Stimulated activated CD8-positive, alpha-beta memory T cell treated with anti-CD3 and anti-CD28 coated beads, Interleukin-4, amount 100 ng/mL, for 1 hour (primary cell): ENCODE results near the gene ITGA11.
A peak's percentile ranks its signal among the peaks of the same experiment; 100 is the strongest.

Experiments
- DNase-seq, 2 donors: peaks; one replicate each; pipeline ENCODE4 v3.0.0-alpha.2; 2020; ENCODE audit warnings: low read depth in 2 of 2, low spot score in 1 of 2

The ITGA11 gene

DNA sequence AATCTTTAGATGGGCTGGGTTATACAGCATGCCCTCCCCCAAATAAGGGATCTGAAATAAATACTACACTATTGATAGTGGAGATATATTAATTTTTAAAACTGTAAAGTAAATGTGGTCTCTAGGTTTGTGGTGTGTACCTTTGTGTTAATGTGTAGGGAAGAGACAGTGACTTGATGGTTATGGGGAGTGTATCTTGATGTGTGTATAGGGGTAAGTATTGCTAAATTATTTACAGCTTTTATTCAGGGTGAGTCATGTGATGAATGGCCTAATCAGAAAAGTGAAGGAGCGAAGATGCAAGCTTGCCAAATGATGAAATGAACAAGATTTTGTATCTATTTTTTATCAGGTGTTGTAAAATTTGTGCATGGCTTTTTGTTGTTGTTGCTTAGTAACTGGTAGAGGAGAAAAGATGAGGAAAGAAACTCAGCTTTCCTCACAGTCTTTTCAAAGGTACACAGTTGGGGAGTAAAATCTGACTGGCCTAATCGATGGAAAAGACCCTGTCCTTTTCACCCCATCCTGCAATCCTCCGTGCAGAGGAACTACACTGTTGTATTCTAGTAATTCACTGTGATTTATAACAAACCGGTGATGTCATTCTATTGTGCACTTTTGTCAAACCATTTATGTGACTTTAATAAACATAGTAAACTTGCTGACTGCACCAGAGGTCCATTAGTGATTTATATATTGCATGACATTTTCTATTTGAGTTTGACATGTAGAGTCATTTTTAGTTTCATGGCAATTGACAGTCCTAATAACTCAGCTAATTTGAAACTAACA lies 136.8 kb downstream of the ITGA11 start:
- DNase-seq, result no peak

DNA sequence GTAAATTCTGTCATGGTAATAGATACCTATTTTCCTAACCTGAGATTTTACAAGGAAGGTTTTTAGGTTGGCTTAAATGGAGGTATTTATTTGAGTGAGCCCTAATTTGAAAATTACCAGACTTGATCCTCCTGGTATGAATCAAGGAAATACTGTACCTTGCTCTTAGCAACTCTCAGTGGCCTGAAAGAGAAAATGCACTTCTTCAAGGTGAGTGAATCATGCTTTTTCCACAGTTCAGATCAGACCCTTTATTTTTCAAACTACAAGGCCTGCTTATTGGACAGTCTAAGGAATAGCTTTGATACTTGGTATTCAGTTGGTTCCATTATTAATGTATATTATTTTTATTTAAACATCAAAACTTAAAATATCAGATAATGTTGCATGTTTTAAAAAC lies 139.0 kb downstream of the ITGA11 start:
- DNase-seq, result no peak

DNA sequence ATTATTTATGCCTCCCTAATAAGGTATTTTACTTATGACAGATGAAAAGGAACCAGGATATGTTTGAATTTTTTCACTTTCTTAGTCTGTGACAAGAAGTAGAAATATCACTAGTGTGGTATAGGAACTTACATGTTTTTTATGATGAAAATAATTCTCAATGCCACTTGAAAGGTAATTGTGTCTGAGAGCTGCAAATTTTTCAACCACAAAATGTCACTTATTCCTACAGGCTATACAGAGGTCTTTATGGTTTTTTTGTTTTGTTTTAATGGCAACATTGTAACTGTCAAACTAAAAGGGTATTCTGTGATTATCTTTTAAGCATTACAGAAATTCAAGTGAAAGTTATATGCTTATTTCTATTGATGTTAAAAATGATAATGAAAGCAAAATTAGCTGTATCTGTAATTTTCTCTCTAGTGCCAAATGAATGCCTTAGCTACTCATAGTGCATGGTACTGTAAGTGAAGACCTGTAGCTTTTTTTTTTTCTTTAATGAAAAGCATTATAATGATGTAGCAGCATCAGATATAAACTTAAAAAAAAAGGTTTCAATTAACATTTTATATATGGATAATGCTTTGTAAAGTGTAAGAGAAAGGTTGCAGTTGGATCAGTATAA lies 139.7 kb downstream of the ITGA11 start:
- no peak for DNase-seq

DNA sequence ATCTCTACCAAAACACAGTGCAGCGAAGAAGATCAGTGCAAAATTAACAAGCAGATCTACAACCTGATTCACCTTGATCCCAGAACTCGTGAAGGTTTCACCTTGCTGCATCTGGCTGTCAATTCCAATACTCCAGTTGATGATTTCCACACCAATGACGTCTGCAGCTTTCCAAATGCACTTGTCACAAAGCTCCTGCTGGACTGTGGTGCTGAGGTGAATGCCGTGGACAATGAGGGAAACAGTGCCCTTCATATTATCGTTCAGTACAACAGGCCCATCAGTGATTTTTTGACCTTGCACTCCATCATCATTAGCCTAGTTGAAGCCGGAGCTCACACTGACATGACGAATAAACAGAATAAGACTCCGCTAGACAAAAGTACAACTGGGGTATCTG lies 141.2 kb downstream of the ITGA11 start:
- no peak for DNase-seq

DNA sequence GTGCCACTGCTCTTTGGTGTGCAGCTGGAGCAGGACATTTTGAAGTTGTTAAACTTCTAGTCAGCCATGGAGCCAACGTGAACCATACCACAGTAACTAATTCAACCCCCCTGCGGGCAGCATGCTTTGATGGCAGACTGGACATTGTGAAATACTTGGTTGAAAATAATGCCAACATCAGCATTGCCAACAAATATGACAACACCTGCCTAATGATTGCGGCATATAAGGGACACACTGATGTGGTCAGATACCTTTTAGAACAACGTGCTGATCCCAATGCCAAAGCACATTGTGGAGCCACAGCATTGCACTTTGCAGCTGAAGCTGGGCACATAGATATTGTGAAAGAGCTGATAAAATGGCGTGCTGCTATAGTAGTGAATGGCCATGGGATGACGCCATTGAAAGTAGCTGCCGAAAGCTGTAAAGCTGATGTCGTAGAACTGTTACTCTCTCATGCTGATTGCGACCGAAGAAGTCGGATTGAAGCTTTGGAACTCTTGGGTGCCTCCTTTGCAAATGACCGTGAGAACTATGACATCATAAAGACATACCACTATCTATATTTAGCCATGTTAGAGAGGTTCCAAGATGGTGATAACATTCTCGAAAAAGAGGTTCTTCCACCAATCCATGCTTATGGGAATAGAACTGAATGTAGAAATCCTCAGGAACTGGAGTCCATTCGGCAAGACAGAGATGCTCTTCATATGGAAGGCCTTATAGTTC lies 142.2 kb downstream of the ITGA11 start:
- no peak for DNase-seq

DNA sequence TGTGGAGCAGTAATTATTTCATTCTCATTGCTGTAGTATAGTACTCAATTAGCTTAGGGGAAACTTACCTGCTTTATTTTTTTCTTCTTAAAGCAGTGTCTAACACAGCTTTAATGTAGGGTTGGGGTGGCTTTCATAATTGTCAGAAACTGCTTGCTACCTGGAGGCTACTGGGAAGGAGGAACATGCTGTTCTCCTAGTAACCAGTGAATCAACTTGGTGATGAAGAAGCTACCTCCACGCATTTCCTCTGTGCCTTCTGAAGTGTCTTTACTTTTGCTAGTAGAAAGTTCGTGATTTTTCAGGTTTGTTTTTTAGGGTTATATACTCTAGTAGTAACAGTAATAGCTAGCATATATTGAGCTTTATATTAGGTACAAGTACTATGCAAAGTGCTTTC lies 142.9 kb downstream of the ITGA11 start:
- no peak for DNase-seq

DNA sequence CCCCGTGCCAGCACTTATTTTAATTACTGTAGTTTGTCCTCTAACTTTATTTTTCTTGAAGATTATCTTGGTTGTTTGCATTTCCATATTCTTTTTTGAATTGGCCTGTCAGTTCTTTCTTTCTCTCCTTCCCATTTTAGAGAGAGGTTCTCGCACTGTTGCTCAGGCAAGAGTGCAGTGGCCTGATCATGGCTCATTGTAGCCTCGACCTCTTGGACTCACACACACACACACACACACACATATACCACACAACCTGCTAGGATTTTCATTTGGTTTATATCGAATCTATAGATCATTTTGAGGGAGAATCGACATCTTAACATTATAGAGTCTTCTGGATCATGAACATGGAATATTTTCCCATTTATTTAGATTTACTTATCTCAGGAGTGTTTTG lies 145.7 kb downstream of the ITGA11 start:
- DNase-seq, result no peak

DNA sequence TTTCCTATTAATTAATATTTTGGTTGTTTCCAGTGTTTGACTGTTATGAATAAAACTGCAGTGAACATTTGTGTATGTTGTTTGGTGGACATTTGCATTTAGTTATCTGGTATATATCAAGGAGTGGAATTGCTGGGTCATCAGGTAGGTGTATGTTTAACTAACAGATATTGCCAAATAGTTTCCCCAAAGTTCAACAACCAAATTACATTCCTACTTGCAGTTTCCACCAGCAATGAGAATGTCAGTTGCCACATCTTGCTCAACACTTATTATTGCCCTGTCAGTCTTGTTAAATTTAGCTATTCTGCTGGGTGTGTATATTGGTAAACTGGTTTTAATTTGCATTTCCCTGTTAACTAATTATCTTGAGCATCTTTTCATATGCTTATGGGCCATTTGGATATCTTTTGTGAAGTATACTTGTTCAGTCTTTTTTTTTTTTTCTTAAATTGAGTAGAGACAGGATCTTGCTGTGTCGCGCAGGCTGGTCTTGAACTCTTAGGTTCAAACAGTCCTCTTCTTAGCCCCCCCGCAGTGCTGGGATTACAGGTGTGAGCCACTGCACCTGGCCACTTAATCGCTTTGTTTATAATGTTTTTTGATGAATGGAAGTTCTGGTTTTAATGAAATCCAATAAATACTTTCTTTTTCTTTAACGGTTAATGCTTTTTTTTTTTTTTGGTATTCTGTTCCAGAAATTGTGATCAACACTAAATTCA lies 146.5 kb downstream of the ITGA11 start:
- DNase-seq, result no peak

DNA sequence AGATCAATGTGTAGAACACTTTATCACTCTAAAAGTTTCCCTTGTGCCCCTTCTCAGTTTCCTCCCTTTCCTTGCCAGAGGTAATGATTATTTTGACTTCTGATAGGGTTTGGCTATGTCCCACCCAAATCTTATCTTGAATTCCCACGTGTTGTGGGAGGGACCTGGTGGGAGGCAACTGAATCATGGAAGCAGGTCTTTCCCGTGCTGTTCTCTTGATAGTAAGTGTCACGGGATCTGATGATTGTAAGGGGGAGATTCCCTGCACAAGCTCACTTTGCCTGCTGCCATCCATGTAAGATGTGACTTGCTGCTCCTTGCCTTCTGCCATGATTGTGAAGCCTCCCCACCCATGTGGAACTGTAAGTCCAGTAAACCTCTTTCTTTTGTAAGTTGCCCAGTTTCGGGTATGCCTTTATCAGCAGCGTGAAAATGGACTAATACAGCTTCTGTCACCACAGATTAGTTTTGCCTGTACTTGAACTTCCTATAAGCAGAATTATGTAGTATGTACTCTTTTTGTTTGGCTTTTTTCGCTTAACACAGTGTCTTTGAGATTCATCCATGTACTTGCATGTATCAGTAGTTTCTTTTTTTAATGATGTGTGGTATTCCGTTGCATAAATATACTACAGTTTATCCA lies 147.2 kb downstream of the ITGA11 start:
- no peak for DNase-seq

DNA sequence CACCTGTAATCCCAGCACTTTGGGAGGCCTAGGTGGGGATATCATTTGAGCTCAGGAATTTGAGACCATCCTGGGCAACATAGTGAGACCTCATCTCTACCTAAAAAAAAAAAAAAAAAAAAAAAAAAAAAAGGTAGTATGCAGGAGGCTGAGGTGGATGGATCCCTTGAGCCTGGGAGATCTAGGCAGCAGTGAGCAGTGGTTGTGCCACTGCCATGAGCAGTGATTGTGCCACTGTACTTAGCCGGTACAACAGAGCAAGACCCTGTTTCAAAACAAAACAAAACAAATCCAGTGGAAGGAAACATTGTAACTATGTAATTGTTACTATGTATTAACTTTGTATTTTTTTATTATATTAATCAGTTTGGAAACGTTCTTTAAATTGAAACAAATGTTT lies 148.6 kb downstream of the ITGA11 start:
- no peak for DNase-seq

DNA sequence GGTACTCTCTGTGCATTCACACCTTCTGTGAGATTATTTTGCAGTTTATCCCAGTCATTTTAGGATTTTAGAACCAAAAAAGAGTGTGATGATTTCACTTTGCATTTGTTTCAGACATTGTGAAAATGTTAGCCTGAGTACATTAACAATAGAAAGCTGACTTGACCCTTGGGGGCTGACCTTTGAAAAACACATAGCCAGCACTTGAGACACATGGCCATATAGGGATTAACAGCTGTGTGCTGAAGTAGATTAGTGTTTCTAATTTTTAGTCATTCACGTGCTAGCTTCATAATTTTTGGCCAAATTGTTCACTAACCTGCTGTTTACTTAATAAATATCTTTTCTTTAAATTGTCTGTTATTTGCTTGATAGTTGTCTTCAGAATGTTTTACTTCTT lies 151.0 kb downstream of the ITGA11 start:
- DNase-seq, result no peak

DNA sequence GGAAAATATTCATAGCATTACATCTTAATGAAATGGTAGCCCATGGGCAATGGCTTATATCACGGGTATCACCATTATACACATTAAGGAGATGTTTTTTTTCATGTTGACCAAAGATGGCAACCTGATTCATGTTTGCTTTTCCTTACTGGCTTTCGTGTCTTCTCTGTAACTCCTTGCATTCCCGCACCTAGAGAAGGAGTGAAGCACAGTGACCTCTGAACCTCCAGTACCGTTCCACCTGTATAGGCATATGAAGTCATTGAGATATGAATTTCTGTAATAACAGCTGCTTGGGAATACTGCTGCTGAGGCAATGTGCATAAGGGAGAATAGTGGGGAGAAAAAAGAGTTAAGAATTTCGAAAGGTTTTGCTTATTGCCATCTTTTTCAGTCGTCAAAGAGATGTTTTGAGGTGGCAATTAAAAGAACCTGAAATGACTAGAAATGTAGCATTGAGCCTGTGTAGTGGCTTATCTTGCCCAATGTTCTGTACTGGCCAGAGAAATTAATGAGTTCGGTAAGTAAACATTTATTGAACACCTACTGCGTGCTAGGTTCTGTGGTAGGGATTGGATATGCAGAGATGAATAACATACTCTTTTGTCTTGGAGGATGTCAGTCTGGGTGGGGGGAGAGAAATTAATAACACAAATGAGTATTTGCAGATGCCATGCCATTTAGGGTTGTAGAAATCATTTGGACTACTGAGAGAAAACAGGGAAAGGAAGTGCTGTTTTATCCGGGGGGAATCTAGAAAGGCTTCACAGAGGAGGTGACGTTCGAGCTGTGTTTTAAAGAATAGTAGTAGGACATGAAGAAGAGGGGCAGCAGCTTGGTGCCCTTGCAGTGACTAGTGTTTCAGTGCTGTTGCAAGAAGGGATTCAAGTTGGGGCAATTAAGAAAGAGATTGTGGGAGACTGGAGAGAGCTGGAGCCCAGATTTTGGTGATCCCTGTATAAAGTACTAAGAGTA lies 151.9 kb downstream of the ITGA11 start:
- no peak for DNase-seq

DNA sequence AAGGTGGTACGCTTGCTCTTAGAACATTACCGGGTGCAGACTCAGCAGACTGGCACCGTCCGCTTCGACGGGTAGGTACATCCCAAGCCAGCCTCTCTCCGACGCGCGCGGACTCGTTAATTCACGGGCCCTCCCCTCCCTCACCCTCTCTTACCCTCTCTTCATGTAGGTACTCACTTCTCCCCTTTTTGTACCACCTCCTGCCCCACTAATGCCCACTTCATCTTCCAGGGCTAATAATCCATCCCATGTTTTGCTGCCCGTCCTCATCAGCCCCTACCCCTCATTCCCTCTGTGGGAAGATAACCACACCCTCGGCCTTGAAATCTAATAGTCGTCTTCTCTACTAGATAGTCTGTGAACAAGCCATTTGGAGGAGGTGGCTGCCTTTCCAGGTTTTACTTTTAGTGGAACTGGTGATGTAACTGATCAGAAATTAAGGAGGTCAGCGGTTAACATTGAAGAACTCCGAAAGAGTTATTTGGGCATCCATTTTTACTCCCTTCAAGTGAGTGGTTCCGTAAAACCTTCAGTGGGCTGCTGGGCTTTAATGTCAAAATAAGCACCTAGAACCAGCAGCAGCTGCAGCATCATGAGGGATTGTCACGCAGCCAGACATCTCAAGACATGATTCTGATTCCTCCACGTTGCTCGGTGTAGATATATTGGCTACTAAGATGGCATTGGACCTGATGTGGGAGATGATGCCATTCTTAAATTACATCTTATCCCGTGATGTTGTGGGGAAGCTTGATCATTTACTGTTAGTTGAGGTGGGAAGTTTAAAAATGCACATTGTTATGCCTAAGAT lies 153.2 kb downstream of the ITGA11 start:
- DNase-seq, result no peak

DNA sequence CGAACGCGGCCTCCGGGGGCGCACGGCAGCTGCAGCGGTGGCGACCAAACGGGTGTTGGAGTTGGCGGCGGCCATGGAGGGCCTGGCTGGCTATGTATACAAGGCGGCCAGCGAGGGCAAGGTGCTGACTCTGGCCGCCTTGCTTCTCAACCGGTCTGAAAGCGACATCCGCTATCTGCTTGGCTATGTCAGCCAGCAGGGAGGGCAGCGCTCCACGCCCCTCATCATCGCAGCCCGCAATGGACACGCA lies 153.7 kb downstream of the ITGA11 start:
- no peak for DNase-seq

DNA sequence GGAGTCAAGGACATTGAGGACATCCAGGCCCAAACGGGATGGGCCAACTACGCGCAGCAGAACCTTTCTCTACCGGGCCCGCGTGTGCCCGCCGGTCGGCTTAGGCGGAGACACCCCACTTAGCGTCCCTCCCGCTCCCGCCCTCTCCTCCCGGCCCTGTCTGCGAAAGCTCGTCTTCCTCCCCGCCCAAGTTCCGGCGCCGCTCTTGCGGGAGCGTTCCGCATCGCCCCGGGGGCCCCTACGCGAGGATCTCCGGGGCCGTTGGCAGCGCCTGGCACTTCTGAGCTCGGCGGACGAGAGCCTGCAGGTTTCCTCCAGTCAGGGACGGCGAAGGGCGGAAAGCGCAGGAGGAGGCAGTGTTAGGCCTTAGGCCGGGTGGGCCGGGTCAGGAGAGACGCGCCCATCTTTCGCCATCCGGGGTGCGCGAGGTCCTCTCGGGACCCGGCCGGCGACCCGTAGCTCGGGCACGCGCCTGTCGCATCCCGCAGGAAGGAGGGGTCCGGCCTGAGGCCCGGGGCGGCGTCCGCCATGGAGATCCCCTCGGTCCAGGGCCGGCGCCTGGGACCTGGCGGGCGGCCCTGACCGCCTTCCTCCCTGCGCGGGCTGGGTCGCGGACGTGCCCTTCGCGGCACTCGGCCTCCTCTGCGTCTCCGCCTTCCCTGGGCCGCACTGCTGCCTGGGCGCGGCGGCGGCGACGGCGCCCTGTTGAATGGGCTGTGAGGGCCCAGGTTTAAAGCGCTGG lies 154.2 kb downstream of the ITGA11 start, which contains the start of gene FEM1B:
Gene FEM1B, plus strand, starts transcription at position 143 of the 742 bp plus-strand sequence. CDS start 673 bp downstream, outside the sequence.
- peak; percentile 65 to 77 for DNase-seq

DNA sequence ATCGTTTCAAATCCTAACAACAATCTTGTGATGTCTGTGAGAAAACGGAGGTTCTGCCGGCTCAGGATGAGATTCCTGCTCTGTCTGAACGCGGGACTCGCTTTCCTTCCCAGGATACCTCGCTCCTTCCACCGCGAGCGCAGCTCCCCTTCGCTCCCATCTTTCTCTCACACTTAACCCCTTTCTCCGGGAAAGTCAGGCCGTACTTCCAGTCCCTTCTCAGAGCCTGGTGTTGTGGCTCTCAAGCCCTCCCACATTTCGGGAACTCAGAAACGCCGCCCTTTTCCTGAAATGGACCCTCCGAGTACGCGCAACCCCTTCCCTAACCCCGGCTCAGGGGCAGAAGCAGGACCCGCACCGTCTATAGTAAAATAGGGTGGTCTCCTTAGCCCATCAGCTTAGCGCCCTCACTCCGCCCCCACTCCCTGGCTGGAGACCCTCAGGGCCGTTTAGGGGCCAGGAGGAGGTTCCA lies 154.8 kb downstream of the ITGA11 start:
- DNase-seq, result no peak

DNA sequence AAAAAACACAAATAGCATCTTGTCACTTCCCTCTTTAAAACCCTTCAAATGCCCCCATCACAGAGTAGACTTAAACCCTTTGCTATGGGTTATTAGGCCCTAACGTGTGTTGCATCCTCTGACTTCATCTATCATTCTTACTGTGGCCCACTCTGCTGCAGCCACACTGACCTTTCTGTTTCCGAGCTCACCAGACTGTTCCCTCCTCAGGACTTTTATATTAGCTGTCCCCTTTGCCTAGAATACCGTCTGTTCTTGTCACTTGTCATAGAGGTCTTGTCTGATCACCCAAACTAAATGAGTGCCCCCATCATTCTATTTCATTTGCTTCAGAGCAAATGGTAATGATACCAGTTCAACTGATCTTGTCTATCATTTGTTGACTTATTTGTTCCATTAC lies 155.3 kb downstream of the ITGA11 start:
- DNase-seq, result no peak

DNA sequence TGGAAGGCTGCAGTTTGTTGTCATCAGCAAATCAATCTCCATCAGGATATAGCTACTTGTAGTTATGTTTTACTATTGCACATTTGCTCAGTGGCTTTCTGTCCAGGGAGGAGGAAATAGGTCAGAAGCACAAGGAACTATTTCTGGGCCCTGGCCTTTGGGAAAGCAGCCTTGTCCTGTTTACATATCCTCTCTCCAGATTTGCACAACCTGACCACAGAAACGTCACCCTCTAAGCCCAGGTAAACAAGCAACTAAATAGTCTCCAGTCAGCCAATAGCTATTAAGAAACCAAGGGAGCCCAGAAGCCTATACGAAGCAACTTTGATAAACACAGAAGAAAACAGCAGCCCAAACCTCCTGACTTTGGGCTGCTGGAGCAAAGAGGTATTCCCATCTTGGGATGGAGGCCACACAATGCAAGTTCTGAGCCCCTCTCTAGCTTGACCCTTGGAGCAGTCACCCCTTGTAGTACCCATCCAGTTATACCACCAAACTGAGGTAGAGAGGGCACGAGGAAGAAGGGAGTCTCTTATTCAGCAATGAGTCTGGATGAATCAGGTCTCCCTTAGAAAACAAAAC lies 156.7 kb downstream of the ITGA11 start:
- DNase-seq, result no peak
